ENCODE results near the gene UBE2I.
"Not testable (repeated sequence)": the region's sequence is repeated elsewhere in the genome, so short reads cannot be mapped to it uniquely, and the experiment has no call there.

GRCh38 chr16:1296688-1297017 lies 12.8 kb upstream of the UBE2I start:
- not testable (repeated sequence) for TF ChIP-seq CTCF (IDR thresholded peaks at IDR 0.05; ENCODE audit: insufficient read depth, low read length); POLR2AphosphoS5 (IDR thresholded peaks at IDR 0.05; ENCODE audit: low read depth); GABPA (IDR thresholded peaks at IDR 0.05; ENCODE audit: low read depth); REST (IDR thresholded peaks at IDR 0.05; ENCODE audit: insufficient replicate concordance, low read depth); SPI1 (IDR thresholded peaks at IDR 0.05; ENCODE audit: borderline replicate concordance, low read depth)
